GM19328 (cell line): Measurements from ENCODE around the gene APOA5.
A peak's percentile ranks its signal among the peaks of the same experiment; 100 is the strongest.
"Not testable (repeated sequence)": the region's sequence is repeated elsewhere in the genome, so short reads cannot be mapped to it uniquely, and the experiment has no call there.

Experiments
- ATAC-seq: cut with Tn5 transposase; IDR thresholded peaks from one replicate; pipeline ENCODE4 v1.9.1; 2021; ENCODE audit warnings: mild to moderate bottlenecking, moderate library complexity; ENCODE audit not compliant: unreplicated experiment

The APOA5 gene

DNA sequence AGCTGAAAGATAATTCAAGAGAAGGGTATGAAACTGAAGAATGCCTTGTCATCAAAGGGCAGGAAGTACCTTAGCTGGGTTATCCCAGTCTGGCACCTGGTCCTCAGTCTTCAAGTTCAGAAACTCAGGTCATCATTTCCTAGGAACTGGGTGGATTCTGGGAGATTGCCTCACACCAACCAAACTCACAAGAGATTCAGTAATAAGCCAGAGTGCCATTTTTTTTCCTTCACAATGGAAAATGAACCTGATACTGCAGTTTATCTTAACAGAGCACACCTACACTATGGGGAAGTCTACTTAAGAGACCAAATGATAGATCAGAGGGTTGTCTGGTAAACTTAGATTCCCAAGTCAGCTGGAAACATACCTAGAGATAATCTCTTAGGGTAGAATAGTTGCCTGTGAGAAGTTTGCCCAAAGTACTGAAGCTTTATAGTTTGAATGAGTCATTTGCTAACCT is 15.1 kb downstream of the APOA5 start:
- no peak for ATAC-seq

DNA sequence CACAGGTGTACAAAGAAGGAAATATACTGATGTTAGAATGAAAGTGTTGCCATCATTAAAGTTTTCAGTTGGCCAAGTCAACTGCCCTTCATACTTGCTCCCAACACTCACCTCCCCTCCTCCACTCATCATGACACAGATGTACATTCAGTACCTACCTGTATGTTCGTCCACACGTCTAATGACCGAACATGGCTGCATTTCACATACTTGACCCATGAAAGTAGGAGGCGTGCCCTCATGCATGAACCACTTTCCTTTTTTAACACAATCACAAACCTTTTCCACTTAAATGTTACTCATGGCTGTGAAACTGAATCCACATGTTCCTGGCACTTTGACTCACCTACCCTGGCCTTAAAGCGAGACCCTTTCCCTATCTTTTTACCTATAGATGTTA is 15.7 kb downstream of the APOA5 start:
- ATAC-seq = no peak

DNA sequence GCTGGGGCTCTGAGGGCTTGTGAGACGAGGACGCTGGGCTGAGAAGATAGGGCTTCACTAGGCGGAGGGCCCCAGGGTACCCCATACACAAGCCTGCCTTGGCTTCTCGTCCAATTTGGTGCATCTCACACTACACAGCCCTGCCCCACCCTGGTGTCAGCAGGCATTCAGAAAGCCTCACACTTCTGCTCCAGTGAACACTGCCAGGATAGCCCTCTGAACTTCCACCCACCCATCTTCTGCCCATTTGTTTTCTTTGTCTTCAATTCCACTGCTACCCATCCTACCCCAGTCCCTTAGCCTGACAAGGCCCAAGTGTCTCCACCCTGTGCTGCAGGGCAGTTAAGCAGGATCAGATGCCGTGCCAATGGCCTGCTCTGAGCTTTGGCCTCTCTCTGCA is 17.0 kb downstream of the APOA5 start:
- ATAC-seq = no peak

DNA sequence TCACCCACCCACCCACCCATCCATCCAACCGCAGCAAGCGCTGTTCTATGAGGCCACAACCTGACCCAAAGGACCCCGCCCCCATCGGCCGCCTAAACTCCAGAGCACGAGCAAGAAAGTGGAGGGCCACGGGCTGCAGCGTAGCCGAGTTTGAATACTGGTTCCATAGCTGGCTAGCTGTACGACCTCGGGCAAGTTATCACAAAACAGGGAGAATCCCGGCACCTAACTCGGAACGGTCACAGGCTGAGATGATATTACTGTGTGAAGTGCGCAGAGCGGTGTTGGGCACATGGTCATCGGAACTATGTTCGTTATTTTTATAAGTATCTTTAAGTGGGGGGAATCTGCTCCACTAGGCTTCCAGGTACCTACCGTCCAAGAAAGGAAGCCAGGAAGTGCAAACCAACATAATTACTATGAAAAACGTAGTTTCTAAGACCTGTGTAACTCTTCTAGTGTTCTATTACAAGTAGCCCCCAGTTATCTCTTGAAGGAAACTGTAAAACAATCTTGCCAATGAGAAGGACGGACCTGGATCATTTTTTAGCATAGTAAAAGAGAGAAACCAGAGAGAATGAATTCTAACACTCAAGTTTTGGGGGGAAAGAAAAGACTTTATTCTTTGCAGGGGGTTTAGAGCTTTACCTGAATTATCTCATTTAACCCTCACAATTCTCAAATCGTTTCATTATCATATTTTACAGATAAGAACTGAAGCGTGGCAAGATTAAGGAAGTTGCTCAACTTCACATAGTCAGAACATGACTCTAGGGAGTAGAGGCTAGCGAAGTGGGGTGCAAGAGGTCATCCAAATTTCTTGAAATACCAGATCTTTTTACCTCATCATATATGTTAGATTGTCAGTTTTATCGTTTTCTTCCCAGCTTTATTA is 18.2 kb downstream of the APOA5 start:
- peak; percentile 36 for ATAC-seq

DNA sequence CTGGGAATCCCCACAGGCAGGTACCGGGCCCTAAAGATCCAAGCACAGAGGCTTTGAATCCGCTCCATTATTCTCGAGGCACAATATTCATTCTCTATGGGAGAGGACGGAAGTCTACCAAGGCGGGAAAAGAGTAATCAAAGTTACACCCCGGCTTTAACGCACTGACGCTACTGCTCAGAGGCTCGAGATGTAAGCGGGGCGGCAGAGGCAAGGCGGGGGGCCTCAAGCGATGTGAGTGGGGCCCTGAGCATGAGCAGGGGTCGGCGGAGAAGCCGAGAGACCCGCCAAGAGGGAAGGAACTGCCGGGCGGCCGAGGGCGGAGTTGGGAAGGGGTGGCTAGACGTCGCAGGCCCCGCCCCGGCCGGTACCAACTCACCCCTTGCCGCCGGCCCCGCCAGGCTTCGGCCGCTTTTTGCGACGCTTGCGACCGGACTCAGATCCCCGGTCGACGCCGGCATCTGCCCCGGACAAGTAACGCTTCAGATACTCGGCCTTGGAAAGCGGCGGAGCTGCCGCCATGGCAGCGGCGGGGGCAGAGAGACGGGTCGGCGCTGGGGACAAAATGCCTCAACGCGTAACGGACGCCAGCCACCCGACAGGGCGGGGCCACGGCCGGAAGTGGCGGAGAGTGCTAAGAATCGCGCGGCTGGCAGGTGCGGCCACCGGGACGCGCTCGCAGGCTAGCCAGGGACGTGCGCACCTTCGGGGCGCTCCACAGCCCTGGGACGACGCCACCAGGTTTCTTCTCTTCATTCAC is 19.1 kb downstream of the APOA5 start, which contains the start of gene BUD13:
BUD13 (minus strand) TSS at position 545 of the 760 bp plus-strand sequence; CDS start at position 522, 23 bp downstream.
- peak; percentile 80 for ATAC-seq

DNA sequence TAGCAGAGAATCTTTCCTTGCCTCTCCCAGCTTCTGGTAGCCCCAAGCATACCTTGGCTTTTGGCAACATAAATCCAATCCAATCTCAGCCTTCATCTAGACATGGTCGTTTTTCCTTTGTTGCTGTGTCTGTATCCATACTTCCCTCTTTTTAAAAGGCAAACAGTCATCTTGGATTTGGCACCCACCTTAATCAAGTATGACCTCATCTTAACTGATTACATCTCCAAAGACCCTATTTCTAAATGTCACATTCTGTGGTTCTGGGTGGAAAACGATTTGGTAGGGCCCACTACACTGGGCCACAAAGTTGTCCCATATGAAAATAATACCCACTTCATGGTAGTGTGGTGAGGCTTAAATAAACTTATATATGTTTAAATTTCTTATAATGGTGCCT is 19.7 kb downstream of the APOA5 start:
- no peak for ATAC-seq

DNA sequence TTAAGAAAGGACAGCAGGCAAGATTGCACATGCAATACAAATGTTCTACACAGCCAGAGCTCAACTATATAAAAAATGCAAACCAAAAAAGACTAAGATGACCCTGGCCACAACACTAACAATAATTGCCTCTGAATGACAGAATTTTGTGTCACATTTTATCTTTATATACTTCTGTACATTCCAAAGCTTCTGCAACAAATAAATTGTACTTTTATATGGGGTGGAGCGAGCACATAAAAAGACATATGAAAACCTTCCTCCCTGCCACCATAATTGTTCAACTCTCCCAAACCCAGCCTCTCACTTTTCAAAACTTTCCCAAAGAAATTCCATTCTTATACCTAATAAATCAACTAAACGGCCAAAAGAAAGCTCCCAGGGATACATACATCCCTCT is 29.5 kb downstream of the APOA5 start:
- no peak for ATAC-seq

DNA sequence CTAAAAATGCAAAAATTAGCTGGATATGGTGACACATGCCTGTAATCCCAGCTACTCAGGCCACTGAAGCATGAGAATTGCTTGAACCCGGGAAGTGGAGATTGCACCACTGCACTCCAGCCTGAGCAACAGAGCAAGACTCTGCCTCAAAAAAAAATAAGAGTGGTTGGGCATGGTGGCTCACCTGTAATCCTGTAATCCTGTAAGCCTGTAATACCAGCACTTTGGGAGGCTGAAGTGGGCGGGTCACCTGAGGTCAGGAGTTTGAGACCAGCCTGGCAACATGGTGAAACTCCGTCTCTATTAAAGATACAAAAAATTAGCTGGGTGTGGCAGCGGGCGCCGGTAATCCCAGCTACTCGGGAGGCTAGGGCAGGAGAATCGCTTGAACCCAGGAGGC is 35.6 kb downstream of the APOA5 start:
- ATAC-seq = not testable (repeated sequence)

DNA sequence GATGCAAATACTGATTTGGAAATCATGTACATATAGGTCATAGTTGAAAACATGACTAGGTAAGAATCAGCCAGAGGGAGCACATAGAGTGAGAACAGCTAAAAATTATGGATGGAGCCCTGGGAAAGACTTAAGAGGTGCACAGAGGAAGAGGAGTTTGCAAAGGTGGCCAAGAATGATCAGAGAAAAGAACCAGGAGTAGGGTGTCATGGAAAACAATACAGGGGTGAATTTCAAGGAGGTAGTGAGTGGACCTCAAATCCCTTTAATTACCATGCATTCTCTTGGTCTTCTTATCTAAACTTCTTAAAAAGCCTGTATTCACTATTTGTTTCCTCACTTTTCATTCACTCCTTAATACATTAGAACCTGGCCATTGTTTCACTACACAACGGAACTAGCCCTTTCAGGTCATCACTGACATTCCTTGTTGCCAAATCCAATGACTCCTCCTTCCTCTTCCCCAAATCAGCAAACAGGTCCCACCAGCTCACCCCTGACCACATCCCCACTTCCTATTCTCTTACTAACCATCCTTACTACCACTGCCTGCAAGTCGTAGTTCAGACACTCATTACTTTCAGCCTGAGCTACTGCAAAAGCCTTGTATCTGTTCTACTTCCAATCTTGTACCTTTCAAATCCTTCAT is 41.5 kb downstream of the APOA5 start:
- no peak for ATAC-seq

DNA sequence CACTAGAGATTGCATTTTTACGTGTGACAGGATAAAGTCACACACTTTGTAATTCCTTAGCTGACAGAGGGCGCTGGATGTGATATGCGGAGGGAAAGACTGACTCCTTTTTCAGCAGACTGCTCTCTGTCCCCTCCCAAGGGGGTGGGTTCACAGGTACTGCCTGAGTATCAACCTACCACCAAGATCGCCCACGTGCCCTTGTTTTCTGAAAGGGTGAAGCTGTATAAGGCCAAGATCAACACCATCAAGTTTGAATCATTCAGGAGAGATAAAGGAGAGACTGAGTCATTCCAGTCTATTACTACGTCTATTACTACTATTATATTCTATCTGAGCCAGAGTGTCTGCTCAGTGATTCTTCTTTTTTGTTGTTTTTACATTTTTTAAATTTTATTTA is 49.6 kb downstream of the APOA5 start:
- ATAC-seq = no peak

DNA sequence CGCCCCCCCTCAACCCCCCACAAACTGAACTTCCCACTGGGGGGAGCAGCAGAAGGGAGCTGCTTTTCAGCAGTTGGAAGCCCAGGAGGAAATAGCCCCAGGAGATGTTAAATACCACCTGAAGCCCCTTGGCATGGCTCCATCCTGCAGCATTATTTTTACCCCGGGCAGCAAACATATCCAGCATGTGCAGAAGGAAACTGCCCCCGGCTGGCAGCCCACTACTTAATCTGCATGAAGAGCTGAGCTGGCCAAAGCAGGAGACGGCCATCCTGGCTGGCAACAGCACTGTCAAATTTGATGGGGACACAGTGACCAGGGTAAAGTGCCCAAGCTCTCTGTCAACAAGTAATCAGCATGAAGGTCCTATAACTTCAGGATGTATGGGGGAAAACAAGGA is 50.9 kb downstream of the APOA5 start:
- no peak for ATAC-seq
